ENCODE data around the gene GALNT9. TPM values are rescaled to one million over a fixed set of nuclear protein-coding genes. Genes with fewer than 3 reads are reported as not detected.
"Not testable (repeated sequence)": the region's sequence is repeated elsewhere in the genome, so short reads cannot be mapped to it uniquely, and the experiment has no call there.

The GALNT9 gene
- total RNA-seq, 1 experiment from 2014 or later, result not detected

GRCh38 chr12:132269271-132269968 is 60.0 kb downstream of the GALNT9 start:
- no peak for DNase-seq (ENCODE audit: extremely low read depth, low read depth)

- DNase-seq (ENCODE audit: extremely low read depth, low read depth), result no peak
These were observed 60.7 kb downstream of the GALNT9 start for GRCh38 chr12:132268674-132269073.

- DNase-seq (ENCODE audit: extremely low read depth, low read depth), result no peak
These were observed 61.5 kb downstream of the GALNT9 start for GRCh38 chr12:132267873-132268272.

- no peak for DNase-seq (ENCODE audit: extremely low read depth, low read depth)
These were observed 62.6 kb downstream of the GALNT9 start for GRCh38 chr12:132266802-132267201.

GRCh38 chr12:132266370-132266769 is 63.0 kb downstream of the GALNT9 start:
- DNase-seq (ENCODE audit: extremely low read depth, low read depth), result no peak

GRCh38 chr12:132265822-132266221 is 63.6 kb downstream of the GALNT9 start:
- not testable (repeated sequence) for DNase-seq (ENCODE audit: extremely low read depth, low read depth)

- no peak for DNase-seq (ENCODE audit: extremely low read depth, low read depth)
These were observed 64.2 kb downstream of the GALNT9 start for GRCh38 chr12:132265056-132265800.

GRCh38 chr12:132264086-132265010 is 65.0 kb downstream of the GALNT9 start:
- DNase-seq (ENCODE audit: extremely low read depth, low read depth), result no peak

- DNase-seq (ENCODE audit: extremely low read depth, low read depth), result no peak
These were observed 65.8 kb downstream of the GALNT9 start for GRCh38 chr12:132263451-132264049.

GRCh38 chr12:132263061-132263360 is 66.4 kb downstream of the GALNT9 start:
- DNase-seq (ENCODE audit: extremely low read depth, low read depth), result no peak

GRCh38 chr12:132262256-132263060 is 66.9 kb downstream of the GALNT9 start:
- DNase-seq (ENCODE audit: extremely low read depth, low read depth), result no peak

- no peak for DNase-seq (ENCODE audit: extremely low read depth, low read depth)
These were observed 67.9 kb downstream of the GALNT9 start for GRCh38 chr12:132261328-132262138.

- DNase-seq (ENCODE audit: extremely low read depth, low read depth), result no peak
These were observed 68.7 kb downstream of the GALNT9 start for GRCh38 chr12:132260721-132261120.

- DNase-seq (ENCODE audit: extremely low read depth, low read depth), result no peak
These were observed 69.3 kb downstream of the GALNT9 start for GRCh38 chr12:132259872-132260695.

- DNase-seq (ENCODE audit: extremely low read depth, low read depth), result no peak
These were observed 70.0 kb downstream of the GALNT9 start for GRCh38 chr12:132259364-132259871.

GRCh38 chr12:132258543-132258942 is 70.8 kb downstream of the GALNT9 start:
- no peak for DNase-seq (ENCODE audit: extremely low read depth, low read depth)

GRCh38 chr12:132257955-132258490 is 71.4 kb downstream of the GALNT9 start:
- no peak for DNase-seq (ENCODE audit: extremely low read depth, low read depth)
